ENCODE measurements around the gene PLA2G4D. TPM values are rescaled to one million over a fixed set of nuclear protein-coding genes. Genes with fewer than 3 reads are reported as not detected.

PLA2G4D gene
- not detected in 2 replicates for total RNA-seq

GRCh38 chr15:42094512-42094963 is at the start of gene PLA2G4D:
Gene PLA2G4D, minus strand, starts transcription at chr15:42094562. Its CDS starts 103 bp downstream, at chr15:42094459.

GRCh38 chr15:42020713-42021273 is 73.6 kb downstream of the PLA2G4D start, which contains the start of gene PLA2G4E:
Gene PLA2G4E, minus strand, starts transcription at chr15:42021042. Its CDS starts 12 bp downstream, at chr15:42021030.

Other genes starting within 250 kb of the PLA2G4D start
- 2.9 and 7.0 TPM in 2 replicates for gene SPTBN5, start 200.5 kb downstream of the PLA2G4D start, total RNA-seq
- gene EHD4, start 122.0 kb downstream of the PLA2G4D start, total RNA-seq = 127 and 135 TPM in 2 replicates
- gene PLA2G4E, start 73.5 kb downstream of the PLA2G4D start, total RNA-seq = not detected in 2 replicates
- gene PLA2G4F, start 62.1 kb upstream of the PLA2G4D start, total RNA-seq = not detected in 2 replicates
- 25.3 and 41.3 TPM in 2 replicates for gene VPS39, start 113.7 kb upstream of the PLA2G4D start, total RNA-seq
- gene GANC, start 178.6 kb upstream of the PLA2G4D start, total RNA-seq = 11.7 and 20.7 TPM in 2 replicates
- 68.5 and 70.2 TPM in 2 replicates for gene TMEM87A, start 178.9 kb upstream of the PLA2G4D start, total RNA-seq

Data from epithelial cell of umbilical artery (primary cell).